HG03565 (cell line): Measurements from ENCODE around the gene PDLIM1.
A peak's percentile ranks its signal among the peaks of the same experiment; 100 is the strongest.

Source experiments
- ATAC-seq: cut with Tn5 transposase; IDR thresholded peaks from one replicate; pipeline ENCODE4 v1.9.1; 2021; ENCODE audit warnings: mild to moderate bottlenecking, moderate library complexity; ENCODE audit not compliant: unreplicated experiment

PDLIM1 gene, protein sequence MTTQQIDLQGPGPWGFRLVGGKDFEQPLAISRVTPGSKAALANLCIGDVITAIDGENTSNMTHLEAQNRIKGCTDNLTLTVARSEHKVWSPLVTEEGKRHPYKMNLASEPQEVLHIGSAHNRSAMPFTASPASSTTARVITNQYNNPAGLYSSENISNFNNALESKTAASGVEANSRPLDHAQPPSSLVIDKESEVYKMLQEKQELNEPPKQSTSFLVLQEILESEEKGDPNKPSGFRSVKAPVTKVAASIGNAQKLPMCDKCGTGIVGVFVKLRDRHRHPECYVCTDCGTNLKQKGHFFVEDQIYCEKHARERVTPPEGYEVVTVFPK

GRCh38 chr10:95290461-95291364, at the start of gene PDLIM1:
Gene PDLIM1 (minus strand): TSS chr10:95291003. CDS start chr10:95290915, 88 bp downstream.
- ATAC-seq, result peak; percentile 19

GRCh38 chr10:95339863-95340262, 49.1 kb upstream of the PDLIM1 start:
- no peak for ATAC-seq

DNA sequence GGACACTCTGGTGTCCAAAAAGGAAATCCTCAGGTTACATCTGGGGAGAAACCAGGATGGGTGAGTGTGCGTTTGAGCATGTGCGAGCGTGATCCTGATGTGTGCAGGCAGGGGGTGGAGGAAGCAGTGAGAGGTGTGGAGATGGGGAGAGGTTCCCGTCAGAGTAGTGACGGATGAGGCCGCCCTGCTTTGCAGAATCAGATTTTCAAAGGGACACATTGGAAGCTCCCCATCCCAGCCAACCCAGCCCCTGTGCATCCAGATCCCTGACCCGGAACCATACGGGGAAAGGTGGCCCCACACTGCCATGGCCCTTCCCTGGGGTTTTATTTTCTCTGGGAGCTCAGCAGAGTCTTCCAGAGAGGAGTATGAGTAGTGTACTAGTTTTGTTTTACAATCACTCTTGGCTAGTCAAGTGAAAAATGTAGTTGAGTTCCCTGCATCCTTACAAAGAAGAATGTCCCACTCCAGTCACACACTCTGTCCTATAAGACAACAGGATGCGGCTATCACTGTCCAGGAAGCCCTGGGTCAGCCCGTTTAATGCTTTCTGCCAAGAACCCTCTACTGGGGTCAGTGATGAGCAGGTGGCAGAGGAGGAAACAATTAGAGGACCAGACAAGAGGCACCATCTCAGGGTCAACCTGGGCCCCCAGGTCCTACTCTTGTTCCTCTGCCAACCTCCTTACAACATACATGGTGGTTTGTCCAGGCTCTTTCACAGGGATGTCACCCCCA, 46.8 kb upstream of the PDLIM1 start:
- no peak for ATAC-seq

DNA sequence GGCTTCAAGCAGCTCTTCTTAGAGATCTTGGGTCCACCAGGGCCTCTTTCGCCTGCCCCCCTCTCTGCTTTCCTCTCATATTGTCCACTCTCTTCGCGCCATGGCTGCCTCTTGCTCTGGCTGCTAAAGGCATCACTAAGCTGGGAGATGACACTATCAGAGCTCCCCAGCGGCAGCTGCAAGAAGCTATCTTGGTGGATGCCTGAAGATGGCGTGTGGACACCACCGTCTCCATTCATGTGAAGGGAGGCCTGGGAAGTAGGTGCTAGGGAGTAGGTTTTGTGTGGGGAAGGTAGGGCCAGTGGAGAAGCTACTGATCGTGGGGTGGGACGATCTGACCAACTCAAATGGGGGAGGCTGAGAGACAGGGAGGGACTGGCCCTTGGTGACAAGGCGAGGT, 45.9 kb upstream of the PDLIM1 start:
- no peak for ATAC-seq

GRCh38 chr10:95335933-95336699, 45.3 kb upstream of the PDLIM1 start:
- no peak for ATAC-seq

GRCh38 chr10:95334805-95335144, 44.0 kb upstream of the PDLIM1 start:
- ATAC-seq, result no peak

- no peak for ATAC-seq
Measured at GRCh38 chr10:95333997-95334804, 43.4 kb upstream of the PDLIM1 start.

DNA sequence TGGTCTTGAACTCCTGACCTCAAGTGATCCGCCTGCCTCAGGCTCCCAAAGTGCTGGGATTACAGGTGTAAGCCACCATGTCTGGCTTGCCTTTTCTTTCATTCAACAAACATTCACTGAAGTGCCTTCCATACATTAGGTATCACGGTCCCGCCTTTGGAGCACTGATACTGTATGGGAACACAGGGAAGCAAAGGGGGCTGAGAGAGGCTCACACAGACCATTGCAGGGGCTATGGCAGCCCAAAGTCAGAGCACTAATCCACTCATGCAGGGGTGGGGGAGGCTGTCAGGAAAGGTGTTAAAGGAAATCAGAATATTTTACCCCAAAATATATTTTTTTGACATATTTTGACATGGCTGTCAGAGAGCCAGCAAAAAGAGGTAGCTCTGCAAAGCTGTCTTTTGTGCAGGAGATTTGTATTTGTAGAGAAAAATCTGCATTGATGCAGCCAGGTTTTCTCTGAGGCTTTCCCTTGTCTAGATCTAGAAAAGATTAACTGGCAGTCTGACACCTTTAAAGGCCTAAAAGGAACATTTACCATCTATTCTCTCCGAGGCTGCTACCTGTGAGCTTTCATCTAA, 42.0 kb upstream of the PDLIM1 start:
- no peak for ATAC-seq

- no peak for ATAC-seq
Measured at GRCh38 chr10:95331596-95332130, 40.9 kb upstream of the PDLIM1 start.

DNA sequence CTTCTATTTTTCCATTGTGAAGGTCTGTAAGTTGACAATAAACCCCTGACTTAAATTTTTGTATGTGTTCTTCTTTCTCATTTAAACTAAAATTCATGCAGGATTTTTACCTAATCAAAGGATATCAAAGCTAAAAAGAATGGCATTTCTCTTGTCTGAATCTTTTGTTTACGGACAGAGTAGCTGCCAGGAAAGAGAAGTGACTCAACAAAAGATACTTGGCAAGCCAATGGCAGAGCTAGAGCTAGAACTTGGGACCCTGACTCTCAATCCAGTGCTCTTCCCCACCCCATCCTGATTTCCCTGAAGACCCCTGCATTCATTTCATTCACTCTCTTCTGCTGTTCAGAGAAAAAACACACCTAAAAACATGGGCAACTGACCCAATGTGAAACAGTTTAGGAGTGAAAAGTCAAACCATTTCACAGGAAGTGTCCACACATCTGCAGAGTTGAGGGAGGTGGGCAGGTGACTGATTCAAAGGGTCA, 40.2 kb upstream of the PDLIM1 start:
- ATAC-seq, result no peak

- no peak for ATAC-seq
Measured at GRCh38 chr10:95329296-95329695, 38.5 kb upstream of the PDLIM1 start.

DNA sequence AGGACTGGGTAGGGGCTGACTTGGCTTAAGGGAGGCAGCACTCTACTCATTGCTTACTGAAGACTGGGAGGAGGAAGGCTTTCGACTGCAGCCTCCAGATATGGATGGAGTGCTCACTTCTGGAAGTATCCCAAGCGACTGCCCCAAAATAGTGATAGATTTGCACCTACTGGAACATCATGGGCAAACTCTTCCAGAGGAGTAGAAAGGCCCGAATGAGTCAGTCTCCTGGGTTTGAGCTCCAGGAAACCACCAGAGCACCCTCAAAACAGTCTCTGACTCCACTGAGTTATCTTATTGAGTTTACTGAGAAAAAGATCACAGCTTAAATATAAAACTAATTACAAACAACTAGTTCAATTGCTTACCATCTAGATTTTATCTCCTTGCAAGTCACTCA, 37.2 kb upstream of the PDLIM1 start:
- ATAC-seq, result no peak

DNA sequence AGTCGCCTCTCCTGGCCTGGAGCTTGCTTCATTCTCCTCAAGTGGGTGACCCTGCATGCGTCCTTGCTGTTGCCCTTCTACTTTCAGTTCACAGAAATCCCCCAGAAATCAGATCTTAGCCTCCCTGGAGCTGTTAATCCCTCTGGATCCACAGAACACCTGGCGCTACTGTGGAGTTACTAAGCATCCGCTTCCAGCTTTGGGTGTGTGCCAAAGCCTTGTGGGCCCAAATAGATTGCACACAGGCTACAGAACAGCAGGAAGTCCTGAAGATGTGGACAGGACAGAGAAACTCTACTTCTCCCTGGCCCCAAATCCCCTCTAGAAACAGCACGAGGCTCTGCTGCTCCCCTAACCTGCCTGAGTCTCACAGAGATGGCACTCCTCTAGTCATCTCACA, 36.6 kb upstream of the PDLIM1 start:
- ATAC-seq, result no peak

GRCh38 chr10:95326396-95326795, 35.6 kb upstream of the PDLIM1 start:
- no peak for ATAC-seq

- no peak for ATAC-seq
Measured at GRCh38 chr10:95325863-95326262, 35.1 kb upstream of the PDLIM1 start.

- no peak for ATAC-seq
Measured at GRCh38 chr10:95324436-95325268, 33.8 kb upstream of the PDLIM1 start.

- ATAC-seq, result no peak
Measured at GRCh38 chr10:95321554-95322301, 30.9 kb upstream of the PDLIM1 start.

- no peak for ATAC-seq
Measured at GRCh38 chr10:95319239-95319638, 28.4 kb upstream of the PDLIM1 start.
